MM.1S (cell line): Measurements from ENCODE around the gene PLCH1.

Experiments
- DNase-seq: peaks from one replicate; pipeline ENCODE4 v3.0.0-alpha.2; 2015
- H2AFZ ChIP-seq: fragments of 300-600 bp; sonication (generic); 2 replicates; pipeline ENCODE4 v1.6.0; 2016; ENCODE audit warnings: antibody characterized with exemption, low read length
- H3F3A ChIP-seq: fragments of 300-600 bp; sonication (generic); 2 replicates; pipeline ENCODE4 v1.6.1; 2016; ENCODE audit warnings: mild to moderate bottlenecking, antibody characterized with exemption, low read length, moderate library complexity, mixed read lengths; ENCODE audit not compliant: insufficient read depth
- H3K27ac ChIP-seq: fragments of 300-600 bp; sonication (generic); 2 replicates; pipeline ENCODE4 v1.5.1; 2016; ENCODE audit warnings: mild to moderate bottlenecking, low read length
- H3K27me3 ChIP-seq: fragments of 300-600 bp; sonication (generic); replicated peaks from 2 replicates; pipeline ENCODE4 v1.6.0; 2016; ENCODE audit warnings: low read length; ENCODE audit not compliant: insufficient read depth
- H3K36me3 ChIP-seq: fragments of 300-600 bp; sonication (generic); replicated peaks from 2 replicates; pipeline ENCODE4 v1.6.1; 2016; ENCODE audit warnings: mild to moderate bottlenecking, low read length, mixed read lengths; ENCODE audit not compliant: insufficient read depth
- H3K4me1 ChIP-seq: fragments of 300-600 bp; sonication (generic); 2 replicates; pipeline ENCODE4 v1.6.1; 2016; ENCODE audit warnings: low read length, mixed read lengths
- H3K4me2 ChIP-seq: fragments of 300-600 bp; sonication (generic); 2 replicates; pipeline ENCODE4 v1.6.0; 2016; ENCODE audit warnings: low read depth, low read length
- H3K4me3 ChIP-seq: fragments of 300-600 bp; sonication (generic); 2 replicates; pipeline ENCODE4 v1.5.1; 2016; ENCODE audit warnings: low read length, mixed read lengths
- H3K79me2 ChIP-seq: fragments of 300-600 bp; sonication (generic); 2 replicates; pipeline ENCODE4 v1.6.1; 2016; ENCODE audit warnings: mixed run types, low read length, mixed read lengths
- H3K9ac ChIP-seq: fragments of 300-600 bp; sonication (generic); 2 replicates; pipeline ENCODE4 v1.6.1; 2016; ENCODE audit warnings: low read length, mixed read lengths
- H3K9me2 ChIP-seq: fragments of 300-600 bp; sonication (generic); replicated peaks from 2 replicates; pipeline ENCODE4 v1.6.1; 2016; ENCODE audit warnings: mild to moderate bottlenecking, low read length, mixed read lengths; ENCODE audit not compliant: insufficient read depth
- H3K9me3 ChIP-seq: fragments of 300-600 bp; sonication (generic); replicated peaks from 2 replicates; pipeline ENCODE4 v1.6.1; 2016; ENCODE audit warnings: mild to moderate bottlenecking, low read length, mixed read lengths; ENCODE audit not compliant: insufficient read depth
- H4K20me1 ChIP-seq: fragments of 300-600 bp; sonication (generic); 2 replicates; pipeline ENCODE4 v1.6.1; 2016; ENCODE audit warnings: mild to moderate bottlenecking, low read length, moderate library complexity, mixed read lengths; ENCODE audit not compliant: insufficient read depth
- EZH2 ChIP-seq: fragments of 300-600 bp; sonication (generic); optimal IDR thresholded peaks from 2 replicates; pipeline ENCODE3; 2017; ENCODE audit warnings: low read depth, mild to moderate bottlenecking, antibody characterized with exemption, low read length, mixed read lengths
- EZH2phosphoT487 ChIP-seq: fragments of 300-600 bp; sonication (generic); IDR thresholded peaks from 2 replicates; pipeline ENCODE4 v1.6.1; 2018; ENCODE audit warnings: antibody characterized with exemption, low read length
- TF ChIP-seq, protein P1 (sequence below): fragments of 300-600 bp; sonication (generic); IDR thresholded peaks from 2 replicates; pipeline ENCODE4 v1.5.1; 2016; ENCODE audit warnings: antibody characterized with exemption, low read length, mixed read lengths

PLCH1 gene

DNA sequence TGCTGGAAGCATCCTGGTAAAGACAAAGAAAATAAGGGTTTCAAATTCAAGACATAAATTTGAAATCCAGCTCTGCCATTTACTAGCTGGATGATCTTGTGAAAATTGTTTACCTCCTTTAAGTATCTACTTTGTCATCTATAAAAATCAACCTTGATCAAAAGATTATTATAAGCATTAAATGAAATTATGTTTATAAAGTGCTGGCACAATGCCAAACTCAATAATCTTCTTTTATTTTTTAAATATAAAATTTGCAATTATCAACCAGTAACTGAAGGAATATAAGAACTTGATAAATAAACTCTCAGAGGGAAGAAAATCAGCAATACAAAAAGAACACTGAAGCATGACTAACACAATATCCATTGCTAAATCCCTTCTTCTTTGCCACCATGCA, 35.4 kb upstream of the PLCH1 start:
- Histone ChIP-seq H3F3A (no peaks in the 10 kb centered on the region), H3K36me3 (no peaks in the 10 kb centered on the region), H3K9me3 (no peaks in the 10 kb centered on the region), H3K9me2 (no peaks in the 10 kb centered on the region), H3K27me3 (no peaks in the 10 kb centered on the region), H2AFZ (no peak overlapping the region), H3K4me1 (no peaks in the 10 kb centered on the region), H3K79me2 (no peaks in the 10 kb centered on the region), H3K4me2 (no peak overlapping the region), H4K20me1 (no peaks in the 10 kb centered on the region), H3K27ac (no peak overlapping the region), H3K9ac (no peak overlapping the region), H3K4me3 (no peak overlapping the region)
- DNase-seq, result no peak
- TF ChIP-seq, protein P1, sequence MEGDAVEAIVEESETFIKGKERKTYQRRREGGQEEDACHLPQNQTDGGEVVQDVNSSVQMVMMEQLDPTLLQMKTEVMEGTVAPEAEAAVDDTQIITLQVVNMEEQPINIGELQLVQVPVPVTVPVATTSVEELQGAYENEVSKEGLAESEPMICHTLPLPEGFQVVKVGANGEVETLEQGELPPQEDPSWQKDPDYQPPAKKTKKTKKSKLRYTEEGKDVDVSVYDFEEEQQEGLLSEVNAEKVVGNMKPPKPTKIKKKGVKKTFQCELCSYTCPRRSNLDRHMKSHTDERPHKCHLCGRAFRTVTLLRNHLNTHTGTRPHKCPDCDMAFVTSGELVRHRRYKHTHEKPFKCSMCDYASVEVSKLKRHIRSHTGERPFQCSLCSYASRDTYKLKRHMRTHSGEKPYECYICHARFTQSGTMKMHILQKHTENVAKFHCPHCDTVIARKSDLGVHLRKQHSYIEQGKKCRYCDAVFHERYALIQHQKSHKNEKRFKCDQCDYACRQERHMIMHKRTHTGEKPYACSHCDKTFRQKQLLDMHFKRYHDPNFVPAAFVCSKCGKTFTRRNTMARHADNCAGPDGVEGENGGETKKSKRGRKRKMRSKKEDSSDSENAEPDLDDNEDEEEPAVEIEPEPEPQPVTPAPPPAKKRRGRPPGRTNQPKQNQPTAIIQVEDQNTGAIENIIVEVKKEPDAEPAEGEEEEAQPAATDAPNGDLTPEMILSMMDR, result no peak
- no peak for TF ChIP-seq EZH2phosphoT487
- TF ChIP-seq EZH2, result no peak

DNA sequence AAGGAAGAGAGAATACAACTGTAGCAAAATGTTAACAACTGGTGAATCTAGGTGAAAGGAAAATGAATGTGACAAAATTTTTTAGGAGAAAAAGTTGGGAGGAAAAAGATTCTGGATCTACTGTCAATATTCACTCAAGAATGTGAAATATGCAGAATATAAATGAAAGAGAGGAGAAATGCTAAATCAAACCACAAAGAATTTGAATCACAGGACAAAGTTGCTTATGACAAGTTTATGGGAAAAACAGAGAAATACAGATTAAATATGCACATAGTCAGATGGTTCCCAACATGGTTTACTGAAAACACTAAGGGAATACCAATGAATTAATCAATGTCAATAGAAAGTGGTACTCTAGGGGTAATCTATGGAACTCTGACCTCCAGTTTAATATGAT, 33.6 kb upstream of the PLCH1 start:
- H3F3A ChIP-seq, result no peaks in the 10 kb centered on the region
- no peak overlapping the region for H2AFZ ChIP-seq
- H3K4me2 ChIP-seq, result no peak overlapping the region
- no peak overlapping the region for H3K4me3 ChIP-seq
- no peaks in the 10 kb centered on the region for H3K9me2 ChIP-seq
- H3K79me2 ChIP-seq, result no peaks in the 10 kb centered on the region
- H3K9ac ChIP-seq, result no peak overlapping the region
- H3K4me1 ChIP-seq, result no peaks in the 10 kb centered on the region
- no peaks in the 10 kb centered on the region for H4K20me1 ChIP-seq
- TF ChIP-seq, protein P1, result no peak
- TF ChIP-seq EZH2phosphoT487 (no peak), EZH2 (no peak)
- H3K36me3 ChIP-seq, result no peaks in the 10 kb centered on the region
- H3K27ac ChIP-seq, result no peak overlapping the region
- H3K27me3 ChIP-seq, result no peaks in the 10 kb centered on the region
- no peaks in the 10 kb centered on the region for H3K9me3 ChIP-seq
- DNase-seq, result no peak

- TF ChIP-seq EZH2 (no peak), EZH2phosphoT487 (no peak)
- TF ChIP-seq, protein P1, result no peak
- Histone ChIP-seq H3K9ac (no peak overlapping the region), H3K27ac (no peak overlapping the region), H3K4me1 (no peaks in the 10 kb centered on the region), H2AFZ (no peak overlapping the region), H4K20me1 (no peaks in the 10 kb centered on the region), H3K9me3 (no peaks in the 10 kb centered on the region), H3K79me2 (no peaks in the 10 kb centered on the region), H3K36me3 (no peaks in the 10 kb centered on the region), H3K4me3 (no peak overlapping the region), H3K27me3 (no peaks in the 10 kb centered on the region), H3F3A (no peaks in the 10 kb centered on the region), H3K9me2 (no peaks in the 10 kb centered on the region), H3K4me2 (no peak overlapping the region)
- DNase-seq, result no peak
Observed at GRCh38 chr3:155772801-155773200, 27.9 kb upstream of the PLCH1 start.
